PC-9 (cell line): ENCODE measurements around the gene EEPD1. TPM values are rescaled to one million over a fixed set of nuclear protein-coding genes. Genes with fewer than 3 reads are reported as not detected.

Experiments
- BruUV-seq: library from RNA; stranded (reverse); fragments of 400-500 nt; replicated peaks from 2 replicates; lab custom pipeline; 2021; lab: Mats Ljungman, UMichigan
- CTCF ChIA-PET: fragments of 300-600 bp; sonication (Branson Sonifier 250); formaldehyde crosslinking; loops from one replicate; lab custom pipeline; 2022; ENCODE audit warnings: antibody characterized with exemption; lab: Charles Lee
- POLR2A ChIA-PET: fragments of 300-600 bp; sonication (Branson Sonifier 250); formaldehyde crosslinking; loops from one replicate; lab custom pipeline; 2022; ENCODE audit warnings: antibody characterized with exemption; ENCODE audit not compliant: unreplicated experiment; lab: Charles Lee
- DNase-seq, 2 experiments: peaks; one replicate each; pipeline versions ENCODE4 v3.0.0 to v3.0.0-alpha.2; 2015 to 2022; ENCODE audit warnings: mixed read lengths in 1 of 2
- H2AFZ ChIP-seq: fragments of 200-600 bp; sonication (generic); 2 replicates; pipeline ENCODE4 v1.8.1; 2017; ENCODE audit warnings: antibody characterized with exemption
- H3F3A ChIP-seq: fragments of 200-600 bp; sonication (generic); 2 replicates; pipeline ENCODE4 v1.8.1; 2017; ENCODE audit warnings: antibody characterized with exemption, mild to moderate bottlenecking, low read depth; ENCODE audit not compliant: insufficient read depth
- H3K27ac ChIP-seq: fragments of 200-600 bp; sonication (generic); 2 replicates; pipeline ENCODE4 v1.6.1; 2016; ENCODE audit warnings: mixed run types
- H3K27me3 ChIP-seq: fragments of 200-600 bp; sonication (generic); 2 replicates; pipeline ENCODE4 v1.6.1; 2016; ENCODE audit warnings: low read depth, mixed run types; ENCODE audit not compliant: insufficient read depth
- H3K36me3 ChIP-seq: fragments of 200-600 bp; sonication (generic); 2 replicates; pipeline ENCODE4 v1.6.1; 2016; ENCODE audit warnings: low read depth, mixed run types
- H3K4me1 ChIP-seq: fragments of 200-600 bp; sonication (generic); replicated peaks from 2 replicates; pipeline ENCODE4 v1.6.1; 2016; ENCODE audit warnings: mixed run types; ENCODE audit not compliant: insufficient read depth
- H3K4me2 ChIP-seq: fragments of 200-600 bp; sonication (generic); 2 replicates; pipeline ENCODE4 v1.6.1; 2017; ENCODE audit warnings: mixed run types
- H3K4me3 ChIP-seq: fragments of 200-600 bp; sonication (generic); 2 replicates; pipeline ENCODE4 v1.6.1; 2016; ENCODE audit warnings: mixed run types
- H3K79me2 ChIP-seq: fragments of 200-600 bp; sonication (generic); 2 replicates; pipeline ENCODE4 v1.6.1; 2017; ENCODE audit warnings: low read depth, mixed run types
- H3K9me2 ChIP-seq: fragments of 200-600 bp; sonication (generic); 2 replicates; pipeline ENCODE4 v1.8.1; 2017; ENCODE audit warnings: mild to moderate bottlenecking; ENCODE audit not compliant: insufficient read depth
- H3K9me3 ChIP-seq: fragments of 200-600 bp; sonication (generic); 2 replicates; pipeline ENCODE4 v1.8.1; 2016; ENCODE audit warnings: low read depth; ENCODE audit not compliant: insufficient read depth
- H4K20me1 ChIP-seq: fragments of 200-600 bp; sonication (generic); 2 replicates; pipeline ENCODE4 v1.8.1; 2017; ENCODE audit not compliant: insufficient read depth
- CTCF ChIP-seq: fragments of 200-600 bp; sonication (generic); conservative IDR thresholded peaks from 2 replicates; pipeline ENCODE4 v1.6.1; 2017; ENCODE audit warnings: mixed run types, antibody characterized with exemption, mild to moderate bottlenecking, moderate library complexity
- EZH2 ChIP-seq: fragments of 200-600 bp; sonication (generic); IDR thresholded peaks from 2 replicates; pipeline ENCODE4 v1.8.0; 2017; ENCODE audit warnings: antibody characterized with exemption, low read depth
- intact Hi-C: fragments of 100-400 bp; cut with micrococcal nuclease; formaldehyde crosslinking; loops from one replicate; pipeline ENCODE4 v1.10.0; 2022; ENCODE audit not compliant: unreplicated experiment
- total RNA-seq: library from RNA; stranded (reverse); gene quantifications from 2 replicates; pipeline ENCODE4 v1.2.3, GENCODE V29; 2021

Gene EEPD1
- total RNA-seq, 1 experiment from 2014 or later = 6.0 TPM

- TF ChIP-seq EZH2 = no peak
- TF ChIP-seq CTCF = no peak
- DNase-seq = no peak
- Histone ChIP-seq H3K4me1 (peaks cover 76% of the 10 kb centered on the region), H3K36me3 (peaks cover 8% of the 10 kb centered on the region; the same call in 1 of the 2 replicates), H2AFZ (no peak overlapping the region), H3K27ac (no peak overlapping the region), H3K9me2 (no peaks in the 10 kb centered on the region), H3K4me2 (peak overlapping the region; percentile 86), H3K79me2 (peaks cover 55% of the 10 kb centered on the region), H3F3A (peaks cover 44% of the 10 kb centered on the region), H3K9me3 (no peaks in the 10 kb centered on the region), H3K4me3 (peak overlapping the region; percentile 71), H4K20me1 (no peaks in the 10 kb centered on the region; the same call in 1 of the 2 replicates), H3K27me3 (no peaks in the 10 kb centered on the region)
- intact Hi-C loops = loop anchor here (5.0 to 10.0 kb wide), 3 partner anchors 53 to 460 kb away; partner anchors contain the start of gene HERPUD2
- POLR2A ChIA-PET = interaction anchor here (1.0 kb wide), 1 partner anchor 135 kb away, joined by 5 read pairs; no protein-coding TSS in a partner anchor
- BruUV-seq = no TSS peak
- CTCF ChIA-PET = no interaction called here
Observed at GRCh38 chr7:36154255-36155212, 1.5 kb downstream of the EEPD1 start.

- Histone ChIP-seq H3K9me3 (no peaks in the 10 kb centered on the region), H3K4me2 (peak overlapping the region; percentile 86), H4K20me1 (no peaks in the 10 kb centered on the region; the same call in 1 of the 2 replicates), H3F3A (peaks cover 45% of the 10 kb centered on the region), H3K27ac (no peak overlapping the region), H2AFZ (no peak overlapping the region), H3K9me2 (no peaks in the 10 kb centered on the region), H3K4me1 (peaks cover 78% of the 10 kb centered on the region), H3K36me3 (peaks cover 9% of the 10 kb centered on the region; the same call in 1 of the 2 replicates), H3K27me3 (no peaks in the 10 kb centered on the region), H3K79me2 (peaks cover 69% of the 10 kb centered on the region), H3K4me3 (peak overlapping the region; percentile 71)
- DNase-seq = no peak
- ChIA-PET CTCF (interaction anchor here (0.6 kb wide), 1 partner anchor 506 kb away, joined by 3 read pairs; no protein-coding TSS in a partner anchor), POLR2A (interaction anchor here (1.0 kb wide), 1 partner anchor 134 kb away, joined by 5 read pairs; no protein-coding TSS in a partner anchor)
- intact Hi-C loops = loop anchor here (10.0 kb wide), 1 partner anchor 461 kb away; the partner anchor contains the start of gene HERPUD2
- no TSS peak for BruUV-seq
- TF ChIP-seq EZH2 (no peak), CTCF (no peak)
Observed at GRCh38 chr7:36155811-36156361, 2.8 kb downstream of the EEPD1 start.
